Panc1 (cell line): ENCODE results near the gene C1orf167.

ENCODE experiments used
- POLR2AphosphoS5 ChIP-seq: IDR thresholded peaks from 2 replicates; pipeline ENCODE4 v1.6.1; 2012; ENCODE audit warnings: mild to moderate bottlenecking, low read depth, low read length, moderate library complexity
- SIN3A ChIP-seq: IDR thresholded peaks from 2 replicates; pipeline ENCODE4 v1.6.1; 2012; ENCODE audit warnings: low read depth, mild to moderate bottlenecking, low read length, moderate library complexity, borderline replicate concordance; ENCODE audit not compliant: insufficient read depth
- TCF7L2 ChIP-seq: IDR thresholded peaks from 2 replicates; pipeline ENCODE4 v1.6.1; 2011; ENCODE audit warnings: mild to moderate bottlenecking, low read depth, low read length, inconsistent platforms
- TF ChIP-seq, protein P1 (sequence below): fragments of 450-650 bp; IDR thresholded peaks from 2 replicates; pipeline ENCODE4 v1.5.1; 2017; ENCODE audit warnings: mild to moderate bottlenecking
- TF ChIP-seq, protein P2 (sequence below), 2 experiments: IDR thresholded peaks; 2 replicates each; pipeline ENCODE4 v1.6.1; 2011 to 2012; ENCODE audit warnings: low read depth in 2 of 2, control low read depth in 1 of 2, low read length in 1 of 2, mild to moderate bottlenecking in 1 of 2, moderate library complexity in 1 of 2; ENCODE audit not compliant: insufficient read depth in 1 of 2

DNA sequence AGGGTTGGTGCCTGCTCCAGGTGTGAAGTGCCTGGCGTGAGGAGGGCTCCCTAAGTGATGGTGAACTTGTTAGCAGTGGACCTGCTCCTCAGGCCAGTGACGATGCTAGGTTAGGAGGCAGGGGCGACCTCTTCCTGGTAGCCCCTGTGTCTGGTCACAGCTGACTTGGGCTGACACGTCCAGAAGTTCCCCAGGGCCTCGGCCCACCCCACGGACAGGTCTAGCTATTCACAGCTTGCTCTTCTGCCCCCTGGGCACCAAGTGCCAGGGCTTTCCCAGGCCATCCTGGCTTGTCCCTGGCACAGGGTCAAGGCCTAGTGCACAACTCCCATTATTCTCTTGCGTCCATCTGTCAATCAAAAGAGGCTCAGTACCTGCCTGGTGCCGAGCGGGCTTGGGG is 10.9 kb upstream of the C1orf167 start:
- TF ChIP-seq, protein P1, sequence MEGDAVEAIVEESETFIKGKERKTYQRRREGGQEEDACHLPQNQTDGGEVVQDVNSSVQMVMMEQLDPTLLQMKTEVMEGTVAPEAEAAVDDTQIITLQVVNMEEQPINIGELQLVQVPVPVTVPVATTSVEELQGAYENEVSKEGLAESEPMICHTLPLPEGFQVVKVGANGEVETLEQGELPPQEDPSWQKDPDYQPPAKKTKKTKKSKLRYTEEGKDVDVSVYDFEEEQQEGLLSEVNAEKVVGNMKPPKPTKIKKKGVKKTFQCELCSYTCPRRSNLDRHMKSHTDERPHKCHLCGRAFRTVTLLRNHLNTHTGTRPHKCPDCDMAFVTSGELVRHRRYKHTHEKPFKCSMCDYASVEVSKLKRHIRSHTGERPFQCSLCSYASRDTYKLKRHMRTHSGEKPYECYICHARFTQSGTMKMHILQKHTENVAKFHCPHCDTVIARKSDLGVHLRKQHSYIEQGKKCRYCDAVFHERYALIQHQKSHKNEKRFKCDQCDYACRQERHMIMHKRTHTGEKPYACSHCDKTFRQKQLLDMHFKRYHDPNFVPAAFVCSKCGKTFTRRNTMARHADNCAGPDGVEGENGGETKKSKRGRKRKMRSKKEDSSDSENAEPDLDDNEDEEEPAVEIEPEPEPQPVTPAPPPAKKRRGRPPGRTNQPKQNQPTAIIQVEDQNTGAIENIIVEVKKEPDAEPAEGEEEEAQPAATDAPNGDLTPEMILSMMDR, result no peak
- TF ChIP-seq SIN3A, result no peak
- no peak for TF ChIP-seq POLR2AphosphoS5
- no peak for TF ChIP-seq TCF7L2
- TF ChIP-seq, protein P2, sequence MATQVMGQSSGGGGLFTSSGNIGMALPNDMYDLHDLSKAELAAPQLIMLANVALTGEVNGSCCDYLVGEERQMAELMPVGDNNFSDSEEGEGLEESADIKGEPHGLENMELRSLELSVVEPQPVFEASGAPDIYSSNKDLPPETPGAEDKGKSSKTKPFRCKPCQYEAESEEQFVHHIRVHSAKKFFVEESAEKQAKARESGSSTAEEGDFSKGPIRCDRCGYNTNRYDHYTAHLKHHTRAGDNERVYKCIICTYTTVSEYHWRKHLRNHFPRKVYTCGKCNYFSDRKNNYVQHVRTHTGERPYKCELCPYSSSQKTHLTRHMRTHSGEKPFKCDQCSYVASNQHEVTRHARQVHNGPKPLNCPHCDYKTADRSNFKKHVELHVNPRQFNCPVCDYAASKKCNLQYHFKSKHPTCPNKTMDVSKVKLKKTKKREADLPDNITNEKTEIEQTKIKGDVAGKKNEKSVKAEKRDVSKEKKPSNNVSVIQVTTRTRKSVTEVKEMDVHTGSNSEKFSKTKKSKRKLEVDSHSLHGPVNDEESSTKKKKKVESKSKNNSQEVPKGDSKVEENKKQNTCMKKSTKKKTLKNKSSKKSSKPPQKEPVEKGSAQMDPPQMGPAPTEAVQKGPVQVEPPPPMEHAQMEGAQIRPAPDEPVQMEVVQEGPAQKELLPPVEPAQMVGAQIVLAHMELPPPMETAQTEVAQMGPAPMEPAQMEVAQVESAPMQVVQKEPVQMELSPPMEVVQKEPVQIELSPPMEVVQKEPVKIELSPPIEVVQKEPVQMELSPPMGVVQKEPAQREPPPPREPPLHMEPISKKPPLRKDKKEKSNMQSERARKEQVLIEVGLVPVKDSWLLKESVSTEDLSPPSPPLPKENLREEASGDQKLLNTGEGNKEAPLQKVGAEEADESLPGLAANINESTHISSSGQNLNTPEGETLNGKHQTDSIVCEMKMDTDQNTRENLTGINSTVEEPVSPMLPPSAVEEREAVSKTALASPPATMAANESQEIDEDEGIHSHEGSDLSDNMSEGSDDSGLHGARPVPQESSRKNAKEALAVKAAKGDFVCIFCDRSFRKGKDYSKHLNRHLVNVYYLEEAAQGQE (IDR thresholded peaks at IDR 0.05; ENCODE audit: insufficient read depth in 1 of 2, low read depth in 2 of 2, low read length in 1 of 2), result no peak
